ENCODE results near the gene SEMA4C.

- TF ChIP-seq, protein P1, sequence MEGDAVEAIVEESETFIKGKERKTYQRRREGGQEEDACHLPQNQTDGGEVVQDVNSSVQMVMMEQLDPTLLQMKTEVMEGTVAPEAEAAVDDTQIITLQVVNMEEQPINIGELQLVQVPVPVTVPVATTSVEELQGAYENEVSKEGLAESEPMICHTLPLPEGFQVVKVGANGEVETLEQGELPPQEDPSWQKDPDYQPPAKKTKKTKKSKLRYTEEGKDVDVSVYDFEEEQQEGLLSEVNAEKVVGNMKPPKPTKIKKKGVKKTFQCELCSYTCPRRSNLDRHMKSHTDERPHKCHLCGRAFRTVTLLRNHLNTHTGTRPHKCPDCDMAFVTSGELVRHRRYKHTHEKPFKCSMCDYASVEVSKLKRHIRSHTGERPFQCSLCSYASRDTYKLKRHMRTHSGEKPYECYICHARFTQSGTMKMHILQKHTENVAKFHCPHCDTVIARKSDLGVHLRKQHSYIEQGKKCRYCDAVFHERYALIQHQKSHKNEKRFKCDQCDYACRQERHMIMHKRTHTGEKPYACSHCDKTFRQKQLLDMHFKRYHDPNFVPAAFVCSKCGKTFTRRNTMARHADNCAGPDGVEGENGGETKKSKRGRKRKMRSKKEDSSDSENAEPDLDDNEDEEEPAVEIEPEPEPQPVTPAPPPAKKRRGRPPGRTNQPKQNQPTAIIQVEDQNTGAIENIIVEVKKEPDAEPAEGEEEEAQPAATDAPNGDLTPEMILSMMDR (IDR thresholded peaks at IDR 0.05): no peak
- no peak for TF ChIP-seq SIN3A (IDR thresholded peaks at IDR 0.05; ENCODE audit: borderline replicate concordance, insufficient read depth, low read depth, low read length)
Observed at GRCh38 chr2:96842600-96842999, 27.3 kb downstream of the SEMA4C start.
